ENCODE data around the gene GPR3. TPM values are rescaled to one million over a fixed set of nuclear protein-coding genes. Genes with fewer than 3 reads are reported as not detected.

GPR3 gene
- total RNA-seq, 2 experiments from 2014 or later: 1.1 to 1.3 TPM

DNA sequence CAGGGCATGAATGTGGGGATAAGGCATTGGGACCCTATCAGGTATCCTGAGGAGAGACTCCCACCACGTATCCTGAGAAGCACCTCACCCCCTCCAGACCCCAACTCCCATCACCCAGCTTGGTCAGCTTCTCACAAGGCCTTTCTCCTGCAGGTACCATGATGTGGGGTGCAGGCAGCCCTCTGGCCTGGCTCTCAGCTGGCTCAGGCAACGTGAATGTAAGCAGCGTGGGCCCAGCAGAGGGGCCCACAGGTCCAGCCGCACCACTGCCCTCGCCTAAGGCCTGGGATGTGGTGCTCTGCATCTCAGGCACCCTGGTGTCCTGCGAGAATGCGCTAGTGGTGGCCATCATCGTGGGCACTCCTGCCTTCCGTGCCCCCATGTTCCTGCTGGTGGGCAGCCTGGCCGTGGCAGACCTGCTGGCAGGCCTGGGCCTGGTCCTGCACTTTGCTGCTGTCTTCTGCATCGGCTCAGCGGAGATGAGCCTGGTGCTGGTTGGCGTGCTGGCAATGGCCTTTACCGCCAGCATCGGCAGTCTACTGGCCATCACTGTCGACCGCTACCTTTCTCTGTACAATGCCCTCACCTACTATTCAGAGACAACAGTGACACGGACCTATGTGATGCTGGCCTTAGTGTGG lies 1.3 kb downstream of the GPR3 start:
- intact Hi-C loops (cut with DNase I, micrococcal nuclease): loop anchor here in 1 of 2 experiments (2.0 kb wide), 2 partner anchors 269 to 349 kb away; no protein-coding TSS in a partner anchor
- peaks cover 14% of the 10 kb centered on the region for H3K4me1 Mint-ChIP-seq
- ChIA-PET POLR2A (no interaction called here), CTCF (interaction anchor here (0.6 to 7.2 kb wide), 8 partner anchors 26 to 269 kb away, joined by 3 to 192 read pairs (median 4); no protein-coding TSS in a partner anchor)
- H3K27me3 Mint-ChIP-seq: no peaks in the 10 kb centered on the region
- no peaks in the 10 kb centered on the region for H3K9me3 Mint-ChIP-seq (ENCODE audit: low read depth)
- no peak overlapping the region for H3K27ac Mint-ChIP-seq
- DNase-seq (no peak), ATAC-seq (no peak)
- H3K4me3 Mint-ChIP-seq: peak overlapping the region; percentile 70
- H3K36me3 Mint-ChIP-seq (ENCODE audit: low read depth): no peaks in the 10 kb centered on the region

DNA sequence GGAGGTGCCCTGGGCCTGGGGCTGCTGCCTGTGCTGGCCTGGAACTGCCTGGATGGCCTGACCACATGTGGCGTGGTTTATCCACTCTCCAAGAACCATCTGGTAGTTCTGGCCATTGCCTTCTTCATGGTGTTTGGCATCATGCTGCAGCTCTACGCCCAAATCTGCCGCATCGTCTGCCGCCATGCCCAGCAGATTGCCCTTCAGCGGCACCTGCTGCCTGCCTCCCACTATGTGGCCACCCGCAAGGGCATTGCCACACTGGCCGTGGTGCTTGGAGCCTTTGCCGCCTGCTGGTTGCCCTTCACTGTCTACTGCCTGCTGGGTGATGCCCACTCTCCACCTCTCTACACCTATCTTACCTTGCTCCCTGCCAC lies 1.8 kb downstream of the GPR3 start:
- ATAC-seq (no peak), DNase-seq (no peak)
- no peaks in the 10 kb centered on the region for H3K27me3 Mint-ChIP-seq
- intact Hi-C loops (cut with DNase I, micrococcal nuclease): no loop called here
- POLR2A ChIA-PET: no interaction called here
- peak overlapping the region; percentile 70 for H3K4me3 Mint-ChIP-seq
- H3K36me3 Mint-ChIP-seq (ENCODE audit: low read depth): no peaks in the 10 kb centered on the region
- H3K9me3 Mint-ChIP-seq (ENCODE audit: low read depth): no peaks in the 10 kb centered on the region
- H3K27ac Mint-ChIP-seq: no peak overlapping the region
- CTCF ChIA-PET: interaction anchor here (0.6 to 7.2 kb wide), 27 partner anchors 11 to 254 kb away, joined by 3 to 192 read pairs (median 4); partner anchors contain the start of genes MAP3K6 and SYTL1
- peaks cover 14% of the 10 kb centered on the region for H3K4me1 Mint-ChIP-seq

DNA sequence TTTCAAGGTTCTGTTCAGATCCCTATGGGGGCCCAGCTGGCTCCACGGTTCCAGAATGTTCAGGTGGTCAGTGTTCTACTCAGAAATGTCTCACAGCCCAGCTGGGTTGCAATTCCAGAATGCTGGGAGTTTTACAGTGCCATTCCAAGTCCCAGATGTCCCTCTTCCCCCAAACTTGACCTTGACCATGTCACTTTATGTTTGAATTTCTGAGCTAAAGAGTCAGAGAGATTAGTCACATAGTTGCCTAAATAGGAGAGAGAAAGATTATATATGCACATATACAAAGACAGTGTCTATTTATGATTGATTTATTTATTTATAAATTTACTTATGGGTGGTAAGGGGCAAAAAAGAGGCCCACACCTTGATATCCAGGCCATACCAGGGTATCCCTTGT lies 2.5 kb downstream of the GPR3 start:
- Mint-ChIP-seq H3K27ac (no peak overlapping the region), H3K36me3 (ENCODE audit: low read depth) (no peaks in the 10 kb centered on the region), H3K4me3 (no peak overlapping the region), H3K9me3 (ENCODE audit: low read depth) (no peaks in the 10 kb centered on the region), H3K27me3 (no peaks in the 10 kb centered on the region), H3K4me1 (peaks cover 14% of the 10 kb centered on the region)
- intact Hi-C loops (cut with DNase I, micrococcal nuclease): loop anchor here in 1 of 2 experiments (1.0 kb wide), 2 partner anchors 63 to 95 kb away; no protein-coding TSS in a partner anchor
- no peak for ATAC-seq
- CTCF ChIA-PET: interaction anchor here (0.6 to 7.2 kb wide), 38 partner anchors 11 to 324 kb away, joined by 3 to 192 read pairs (median 4); partner anchors contain the start of genes MAP3K6, SYTL1 and WASF2
- no peak for DNase-seq
- POLR2A ChIA-PET: interaction anchor here (1.1 kb wide), 1 partner anchor 186 kb away, joined by 3 read pairs; no protein-coding TSS in a partner anchor

DNA sequence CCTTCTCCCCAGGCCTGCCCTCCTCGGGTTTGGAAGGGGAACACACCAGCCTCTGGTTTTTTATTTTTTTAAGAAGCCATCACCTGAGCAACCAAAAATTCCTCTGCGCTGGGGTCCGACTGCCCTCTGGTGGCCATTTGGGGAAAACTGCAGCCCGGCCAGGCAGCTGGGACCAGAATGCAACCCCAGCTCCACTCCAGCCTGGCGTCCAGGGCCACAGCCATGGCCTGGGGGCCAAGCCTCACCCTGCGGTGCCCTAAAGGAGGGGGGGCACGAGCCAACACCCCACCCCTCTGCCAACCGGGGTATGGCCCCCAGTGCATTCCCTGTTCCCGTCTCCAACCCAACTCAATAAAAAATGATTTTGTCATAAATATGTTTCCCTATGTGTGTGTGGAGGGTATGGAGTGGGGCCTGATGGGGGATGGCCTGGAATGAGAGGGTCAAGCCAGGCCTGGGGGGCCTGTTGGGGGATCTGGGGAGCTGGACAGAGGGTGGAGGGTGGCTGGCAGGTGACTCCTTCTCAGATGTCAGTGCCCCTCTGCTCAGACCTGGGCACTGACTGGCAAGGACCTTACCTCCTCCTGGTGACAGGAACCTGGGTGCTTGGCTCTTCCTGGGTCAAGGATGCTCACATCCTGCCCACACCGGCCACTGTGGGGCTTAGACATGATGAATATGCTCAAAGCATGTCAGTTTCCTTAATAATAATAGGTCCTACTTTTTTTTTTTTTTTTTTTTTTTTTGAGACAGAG lies 3.2 kb downstream of the GPR3 start:
- H3K27me3 Mint-ChIP-seq: no peaks in the 10 kb centered on the region
- no peak overlapping the region for H3K27ac Mint-ChIP-seq
- H3K4me3 Mint-ChIP-seq: no peak overlapping the region
- intact Hi-C loops (cut with DNase I, micrococcal nuclease): loop anchor here in 1 of 2 experiments (1.0 kb wide), 2 partner anchors 63 to 95 kb away; no protein-coding TSS in a partner anchor
- DNase-seq (peak; percentile 89), ATAC-seq (peak; percentile 42)
- no peaks in the 10 kb centered on the region for H3K36me3 Mint-ChIP-seq (ENCODE audit: low read depth)
- peaks cover 14% of the 10 kb centered on the region for H3K4me1 Mint-ChIP-seq
- H3K9me3 Mint-ChIP-seq (ENCODE audit: low read depth): no peaks in the 10 kb centered on the region
- ChIA-PET CTCF (interaction anchor here (0.5 to 7.2 kb wide), 45 partner anchors 10 to 350 kb away, joined by 3 to 192 read pairs (median 4); partner anchors contain the start of genes AHDC1, MAP3K6, SYTL1 and WASF2), POLR2A (interaction anchor here (1.1 kb wide), 1 partner anchor 185 kb away, joined by 3 read pairs; no protein-coding TSS in a partner anchor)

DNA sequence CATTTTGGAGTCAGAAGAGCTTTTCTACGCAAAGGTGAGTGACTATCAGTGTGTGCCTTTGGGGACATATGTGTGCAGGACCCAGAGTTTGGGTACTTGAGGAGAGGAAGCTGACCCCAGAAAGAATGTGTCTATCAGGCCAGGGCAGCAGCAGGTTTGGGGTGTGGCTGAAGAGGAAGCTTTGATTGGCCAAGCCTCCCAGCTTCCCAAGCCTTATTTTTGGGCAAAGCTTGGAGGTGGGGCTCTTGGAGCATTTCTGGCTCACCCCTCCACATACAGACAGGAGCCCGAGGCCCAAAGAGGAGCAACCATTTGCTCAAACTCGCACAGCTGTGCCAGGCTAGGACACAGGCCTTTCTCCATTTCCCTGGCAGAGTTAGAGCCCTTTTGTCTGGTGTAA lies 4.7 kb downstream of the GPR3 start:
- ChIA-PET POLR2A (no interaction called here), CTCF (interaction anchor here (0.7 to 7.2 kb wide), 15 partner anchors 10 to 352 kb away, joined by 3 to 192 read pairs (median 4); no protein-coding TSS in a partner anchor)
- no peaks in the 10 kb centered on the region for H3K27me3 Mint-ChIP-seq
- intact Hi-C loops (cut with DNase I, micrococcal nuclease): no loop called here
- H3K4me3 Mint-ChIP-seq: no peak overlapping the region
- no peak overlapping the region for H3K27ac Mint-ChIP-seq
- no peaks in the 10 kb centered on the region for H3K36me3 Mint-ChIP-seq (ENCODE audit: low read depth)
- no peak for ATAC-seq
- peaks cover 7% of the 10 kb centered on the region for H3K4me1 Mint-ChIP-seq
- no peaks in the 10 kb centered on the region for H3K9me3 Mint-ChIP-seq (ENCODE audit: low read depth)
- no peak for DNase-seq

DNA sequence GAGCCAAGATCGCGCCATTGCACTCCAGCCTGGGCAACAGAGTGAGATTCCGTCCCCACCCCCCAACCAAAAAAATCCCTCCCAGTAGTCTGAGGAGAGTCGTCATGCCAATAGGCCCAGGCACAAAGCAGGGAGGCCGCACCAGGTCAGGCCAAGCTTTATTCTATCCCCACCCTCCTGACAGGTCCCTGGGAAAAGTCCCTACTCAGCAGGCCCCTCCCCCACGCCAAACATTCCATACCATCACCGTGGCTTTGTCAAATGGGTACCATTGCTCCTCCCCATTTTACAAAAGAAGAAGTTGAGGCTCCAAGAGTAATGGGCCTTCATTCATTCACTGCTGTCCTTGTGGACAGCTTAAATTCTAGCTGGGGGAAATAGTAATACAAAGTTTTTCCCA lies 5.3 kb downstream of the GPR3 start:
- Mint-ChIP-seq H3K36me3 (ENCODE audit: low read depth) (no peaks in the 10 kb centered on the region), H3K9me3 (ENCODE audit: low read depth) (no peaks in the 10 kb centered on the region), H3K27me3 (no peaks in the 10 kb centered on the region), H3K4me1 (peaks cover 4% of the 10 kb centered on the region), H3K4me3 (no peak overlapping the region), H3K27ac (no peak overlapping the region)
- POLR2A ChIA-PET: no interaction called here
- DNase-seq (no peak), ATAC-seq (no peak)
- intact Hi-C loops (cut with DNase I, micrococcal nuclease): no loop called here
- CTCF ChIA-PET: interaction anchor here (0.5 to 7.2 kb wide), 14 partner anchors 10 to 429 kb away, joined by 3 to 192 read pairs (median 4); no protein-coding TSS in a partner anchor

DNA sequence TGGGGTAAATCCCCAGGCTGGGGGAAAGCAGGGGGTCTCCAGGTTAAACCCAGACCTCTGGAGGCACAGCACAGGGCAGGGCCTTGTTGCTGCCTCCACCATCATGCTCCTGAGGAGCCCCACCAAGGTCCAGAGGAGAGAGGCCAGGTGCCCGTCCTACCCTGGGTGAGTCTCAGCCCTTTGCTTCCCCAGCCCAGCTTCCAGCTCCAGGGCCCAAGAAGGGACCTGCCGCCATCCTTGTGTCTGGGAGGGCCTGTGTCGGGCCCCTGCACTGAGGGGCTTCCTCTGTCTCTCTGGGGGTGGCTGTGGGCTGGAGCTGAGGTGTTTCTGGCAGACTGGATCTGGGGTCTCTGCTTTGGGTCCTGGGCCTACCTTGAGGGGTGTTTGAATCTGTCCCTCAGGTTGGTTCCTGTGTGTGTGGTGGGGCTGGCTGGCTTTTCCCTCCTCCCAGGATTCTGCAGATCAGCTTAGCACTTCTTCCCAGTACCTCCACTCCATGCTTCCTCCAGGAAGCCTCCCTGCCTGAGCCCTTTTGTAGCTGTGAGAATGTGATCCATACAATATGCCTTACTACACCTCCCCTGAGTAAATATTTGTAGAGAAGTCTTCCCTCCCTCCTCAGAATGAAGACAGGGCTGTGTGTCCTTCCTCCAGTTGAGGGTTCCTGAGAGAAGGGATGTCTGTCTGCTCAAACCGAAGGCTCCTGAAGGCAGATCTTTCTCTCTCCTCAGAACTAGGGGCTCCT lies 6.2 kb downstream of the GPR3 start:
- Mint-ChIP-seq H3K27me3 (no peaks in the 10 kb centered on the region), H3K36me3 (ENCODE audit: low read depth) (no peaks in the 10 kb centered on the region), H3K4me3 (no peak overlapping the region), H3K9me3 (ENCODE audit: low read depth) (no peaks in the 10 kb centered on the region), H3K27ac (peak overlapping the region; percentile 15), H3K4me1 (peaks cover 11% of the 10 kb centered on the region)
- intact Hi-C loops (cut with DNase I, micrococcal nuclease): no loop called here
- ChIA-PET POLR2A (no interaction called here), CTCF (interaction anchor here (0.6 to 7.2 kb wide), 7 partner anchors 11 to 430 kb away, joined by 3 to 192 read pairs (median 5); no protein-coding TSS in a partner anchor)
- DNase-seq: no peak
- ATAC-seq: no peak

DNA sequence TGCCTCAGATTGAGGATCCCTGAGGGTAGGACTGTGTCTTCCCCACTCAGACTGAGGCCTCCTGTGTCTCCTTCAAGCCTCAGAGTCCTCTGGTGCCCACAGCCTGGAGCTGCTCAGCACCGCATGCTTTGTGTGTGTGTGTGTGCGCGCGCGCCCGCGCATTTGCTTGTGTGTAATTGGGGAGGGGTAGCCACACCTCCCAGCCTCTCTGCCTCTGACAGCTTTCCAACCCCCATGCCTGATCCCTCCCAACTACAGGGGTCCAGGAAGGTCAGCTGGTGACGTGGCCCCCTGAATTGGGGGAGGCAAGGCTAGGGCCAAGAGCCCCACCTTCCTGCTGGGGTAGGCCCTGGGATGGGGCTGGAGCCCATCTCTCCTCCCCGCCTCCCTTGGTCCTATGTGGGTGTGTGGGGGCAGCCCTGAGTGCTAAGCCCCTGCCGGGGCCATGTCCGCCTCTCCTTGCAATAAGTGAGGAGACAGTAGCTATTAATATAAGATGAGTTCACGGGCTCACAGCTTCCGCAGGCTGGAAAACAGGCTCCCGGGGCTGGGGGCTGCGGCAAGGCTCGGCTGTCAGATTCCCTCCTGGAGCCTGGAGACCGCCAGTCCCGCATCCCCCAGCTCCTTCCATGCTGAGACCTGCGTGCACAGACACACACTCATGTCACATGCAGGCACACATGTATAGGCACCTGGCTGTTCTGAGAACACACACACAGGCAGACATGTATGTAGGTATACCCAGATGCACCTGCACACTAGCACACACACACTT lies 7.0 kb downstream of the GPR3 start:
- H3K9me3 Mint-ChIP-seq (ENCODE audit: low read depth): no peaks in the 10 kb centered on the region
- no peak overlapping the region for H3K27ac Mint-ChIP-seq
- H3K36me3 Mint-ChIP-seq (ENCODE audit: low read depth): no peaks in the 10 kb centered on the region
- intact Hi-C loops (cut with DNase I, micrococcal nuclease): no loop called here
- no peak overlapping the region for H3K4me3 Mint-ChIP-seq
- H3K27me3 Mint-ChIP-seq: no peaks in the 10 kb centered on the region
- H3K4me1 Mint-ChIP-seq: peaks cover 17% of the 10 kb centered on the region
- DNase-seq (no peak), ATAC-seq (no peak)
- POLR2A ChIA-PET: no interaction called here
- CTCF ChIA-PET: interaction anchor here (0.6 to 7.2 kb wide), 8 partner anchors 31 to 268 kb away, joined by 3 to 192 read pairs (median 3); partner anchors contain the start of gene WASF2

DNA sequence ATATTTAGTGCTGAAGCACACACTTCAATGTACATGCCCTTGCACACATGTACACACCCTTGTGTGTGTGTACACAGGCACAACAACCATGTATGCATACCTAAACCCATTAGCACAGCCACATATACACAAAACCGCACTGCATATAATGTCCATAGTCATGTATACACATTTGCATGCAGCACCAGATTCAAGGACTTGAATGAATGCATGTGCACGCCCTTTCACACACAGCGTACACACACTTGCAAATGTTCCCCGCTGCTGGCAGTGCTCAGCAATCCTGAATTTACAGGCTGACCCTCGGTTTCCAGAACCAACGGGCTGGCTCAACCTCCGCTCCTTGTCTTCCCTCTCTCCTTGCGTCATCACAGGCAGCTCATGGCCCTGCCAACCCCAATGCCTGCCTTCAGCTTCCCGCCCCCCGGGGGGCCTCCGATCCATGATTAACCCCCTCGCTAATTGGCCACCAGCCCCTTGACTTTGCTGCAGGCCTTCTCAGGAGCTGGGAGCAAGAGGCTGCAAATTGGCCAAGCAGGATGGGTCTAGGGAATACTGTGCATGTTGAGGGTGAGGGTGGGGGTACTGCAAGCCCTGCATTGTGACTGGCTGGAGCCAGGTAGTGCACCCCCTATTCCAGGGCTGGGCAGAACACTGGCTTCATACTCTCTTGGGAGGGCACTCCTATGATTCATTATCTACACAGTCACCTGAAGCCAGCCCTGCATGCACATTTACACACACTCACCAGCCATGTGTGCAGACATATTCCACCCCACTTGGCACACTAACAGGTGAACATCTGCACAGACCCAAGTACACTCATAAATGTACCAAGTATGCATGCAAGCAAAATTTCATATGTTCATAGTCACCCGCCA lies 7.9 kb downstream of the GPR3 start:
- Mint-ChIP-seq H3K9me3 (ENCODE audit: low read depth) (no peaks in the 10 kb centered on the region), H3K36me3 (ENCODE audit: low read depth) (no peaks in the 10 kb centered on the region), H3K27ac (no peak overlapping the region), H3K4me1 (peaks cover 15% of the 10 kb centered on the region), H3K27me3 (no peaks in the 10 kb centered on the region), H3K4me3 (no peak overlapping the region)
- no peak for ATAC-seq
- no peak for DNase-seq
- intact Hi-C loops (cut with DNase I, micrococcal nuclease): no loop called here
- CTCF ChIA-PET: interaction anchor here (1.2 to 2.1 kb wide), 4 partner anchors 10 to 269 kb away, joined by 3 to 7 read pairs (median 4); no protein-coding TSS in a partner anchor
- POLR2A ChIA-PET: interaction anchor here (0.6 kb wide), 1 partner anchor 112 kb away, joined by 3 read pairs; no protein-coding TSS in a partner anchor

DNA sequence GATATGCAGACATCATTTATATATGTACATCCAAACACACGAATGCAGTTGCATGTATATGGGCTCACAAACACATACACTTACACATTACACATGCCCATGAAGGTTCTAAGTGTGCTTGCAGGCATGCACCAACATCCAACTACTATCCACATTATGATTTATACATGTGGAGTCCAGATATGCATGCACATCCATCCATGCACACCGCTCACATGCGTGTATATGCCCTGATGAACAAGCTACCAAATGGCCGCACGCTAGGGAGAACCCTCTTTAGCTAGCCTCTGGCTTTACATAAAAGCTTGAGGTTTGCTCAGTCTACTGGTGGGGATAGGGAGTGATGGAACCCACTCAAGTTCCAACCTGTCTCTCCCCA lies 8.5 kb downstream of the GPR3 start:
- H3K36me3 Mint-ChIP-seq (ENCODE audit: low read depth): no peaks in the 10 kb centered on the region
- DNase-seq (no peak), ATAC-seq (no peak)
- no peaks in the 10 kb centered on the region for H3K27me3 Mint-ChIP-seq
- ChIA-PET POLR2A (interaction anchor here (0.6 kb wide), 1 partner anchor 17 kb away, joined by 3 read pairs; no protein-coding TSS in a partner anchor), CTCF (interaction anchor here (0.8 to 2.1 kb wide), 6 partner anchors 10 to 268 kb away, joined by 3 to 7 read pairs (median 4); no protein-coding TSS in a partner anchor)
- peaks cover 15% of the 10 kb centered on the region for H3K4me1 Mint-ChIP-seq
- intact Hi-C loops (cut with DNase I, micrococcal nuclease): no loop called here
- no peak overlapping the region for H3K27ac Mint-ChIP-seq
- H3K9me3 Mint-ChIP-seq (ENCODE audit: low read depth): no peaks in the 10 kb centered on the region
- H3K4me3 Mint-ChIP-seq: no peak overlapping the region
